HG03139 (cell line): Measurements from ENCODE around the gene ANGEL1.
A peak's percentile ranks its signal among the peaks of the same experiment; 100 is the strongest.

Source experiments
- ATAC-seq: cut with Tn5 transposase; IDR thresholded peaks from one replicate; pipeline ENCODE4 v1.9.1; 2021; ENCODE audit not compliant: unreplicated experiment

Gene ANGEL1, protein sequence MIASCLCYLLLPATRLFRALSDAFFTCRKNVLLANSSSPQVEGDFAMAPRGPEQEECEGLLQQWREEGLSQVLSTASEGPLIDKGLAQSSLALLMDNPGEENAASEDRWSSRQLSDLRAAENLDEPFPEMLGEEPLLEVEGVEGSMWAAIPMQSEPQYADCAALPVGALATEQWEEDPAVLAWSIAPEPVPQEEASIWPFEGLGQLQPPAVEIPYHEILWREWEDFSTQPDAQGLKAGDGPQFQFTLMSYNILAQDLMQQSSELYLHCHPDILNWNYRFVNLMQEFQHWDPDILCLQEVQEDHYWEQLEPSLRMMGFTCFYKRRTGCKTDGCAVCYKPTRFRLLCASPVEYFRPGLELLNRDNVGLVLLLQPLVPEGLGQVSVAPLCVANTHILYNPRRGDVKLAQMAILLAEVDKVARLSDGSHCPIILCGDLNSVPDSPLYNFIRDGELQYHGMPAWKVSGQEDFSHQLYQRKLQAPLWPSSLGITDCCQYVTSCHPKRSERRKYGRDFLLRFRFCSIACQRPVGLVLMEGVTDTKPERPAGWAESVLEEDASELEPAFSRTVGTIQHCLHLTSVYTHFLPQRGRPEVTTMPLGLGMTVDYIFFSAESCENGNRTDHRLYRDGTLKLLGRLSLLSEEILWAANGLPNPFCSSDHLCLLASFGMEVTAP

DNA sequence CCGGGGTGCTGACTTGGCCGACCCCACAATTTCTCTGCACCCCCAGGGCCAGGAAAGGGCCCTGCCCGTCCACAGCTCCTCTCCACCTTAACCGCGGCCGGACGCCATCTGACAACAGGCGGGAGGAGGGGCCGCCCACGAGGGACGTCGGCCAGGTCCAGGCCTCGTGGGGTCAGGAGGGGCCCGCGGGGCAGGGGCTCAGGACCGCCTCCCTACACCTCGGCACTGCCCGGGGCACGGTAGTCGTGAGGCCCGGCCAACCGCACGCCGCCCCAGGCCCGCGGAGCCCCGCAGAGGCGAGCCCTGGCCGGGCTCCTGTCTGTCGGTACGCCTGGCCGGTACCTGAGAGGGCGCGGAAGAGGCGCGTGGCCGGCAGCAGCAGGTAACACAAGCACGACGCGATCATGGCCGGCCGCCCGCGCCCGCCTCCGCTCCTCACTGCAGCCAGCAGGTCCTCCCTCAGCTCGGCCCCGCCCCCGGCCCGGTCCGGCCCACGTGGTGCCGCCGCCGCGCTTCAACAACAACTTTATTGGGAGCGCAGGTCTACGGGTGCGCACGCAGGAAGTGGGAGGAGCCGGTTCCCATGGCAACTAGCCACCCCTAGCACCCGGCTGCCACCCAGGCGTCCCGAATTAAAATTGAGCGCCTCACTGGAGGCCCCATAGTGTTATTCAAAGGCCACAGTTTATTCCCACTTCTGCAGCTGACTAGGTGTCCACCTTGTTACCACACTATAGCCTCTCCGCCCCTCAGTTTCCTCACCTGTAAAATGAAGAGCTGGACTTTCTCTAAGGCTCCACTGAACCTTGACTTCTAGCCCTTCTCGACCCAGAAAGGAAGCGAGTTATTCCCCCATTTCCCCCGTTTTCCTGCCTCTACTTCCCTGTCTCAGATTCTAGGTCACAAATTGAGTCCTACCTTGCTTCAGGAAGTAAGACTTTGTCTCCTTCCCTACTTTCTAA lies at the start of gene ANGEL1:
TSS of gene ANGEL1 (minus strand) at position 461 of the 962 bp plus-strand sequence. CDS start at position 406, 55 bp downstream.
- ATAC-seq = peak; percentile 81

DNA sequence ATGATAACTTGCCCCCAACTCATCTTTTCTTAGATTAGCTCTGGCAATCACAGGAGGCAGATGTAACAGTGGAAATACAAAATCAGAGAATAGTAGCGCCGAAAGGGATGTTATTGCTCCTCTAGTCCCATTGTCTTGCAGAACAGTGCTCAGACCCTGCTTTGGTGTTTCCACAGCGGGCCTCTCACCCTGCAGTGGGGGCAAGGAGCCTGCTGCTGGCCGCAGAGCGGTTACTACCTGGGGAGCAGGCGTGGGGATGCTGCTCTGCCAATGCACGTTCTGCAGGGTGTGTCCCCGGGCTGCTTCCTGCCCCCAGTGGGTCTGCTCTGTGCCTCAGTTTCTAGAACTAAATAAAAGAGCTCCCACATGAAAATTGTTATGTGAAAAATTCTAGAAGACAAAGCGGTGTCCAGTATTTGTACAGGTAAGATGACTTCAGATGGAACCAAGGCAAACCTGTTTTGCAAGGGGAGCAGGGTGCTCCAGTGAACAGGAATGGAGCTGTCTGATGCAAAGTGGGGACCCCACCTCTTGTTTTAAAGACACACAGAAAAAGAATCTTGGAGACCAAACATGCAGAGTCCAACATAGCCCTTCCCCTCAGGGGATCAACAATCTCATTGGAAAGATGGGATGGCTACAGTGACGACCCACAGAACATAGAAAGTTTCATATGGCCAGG lies 49.0 kb upstream of the ANGEL1 start:
- ATAC-seq = no peak

DNA sequence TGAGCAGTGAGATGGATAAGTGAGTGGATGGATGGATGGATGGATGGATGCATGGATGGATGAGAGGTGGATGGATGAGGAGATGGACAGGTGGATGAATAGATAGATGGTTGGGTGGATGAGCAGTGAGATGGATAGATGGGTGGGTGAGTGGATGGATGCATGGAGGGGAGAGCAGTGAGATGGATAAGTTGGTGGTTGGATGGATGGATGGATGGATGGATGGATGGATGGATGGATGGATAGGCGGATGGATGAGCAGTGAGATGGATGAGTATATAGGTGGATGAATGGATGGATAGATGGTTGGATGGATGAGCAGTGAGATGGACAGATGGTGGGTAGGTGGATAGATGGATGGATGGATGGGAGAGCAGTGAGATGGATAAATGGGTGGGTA lies 44.1 kb upstream of the ANGEL1 start:
- ATAC-seq = no peak

DNA sequence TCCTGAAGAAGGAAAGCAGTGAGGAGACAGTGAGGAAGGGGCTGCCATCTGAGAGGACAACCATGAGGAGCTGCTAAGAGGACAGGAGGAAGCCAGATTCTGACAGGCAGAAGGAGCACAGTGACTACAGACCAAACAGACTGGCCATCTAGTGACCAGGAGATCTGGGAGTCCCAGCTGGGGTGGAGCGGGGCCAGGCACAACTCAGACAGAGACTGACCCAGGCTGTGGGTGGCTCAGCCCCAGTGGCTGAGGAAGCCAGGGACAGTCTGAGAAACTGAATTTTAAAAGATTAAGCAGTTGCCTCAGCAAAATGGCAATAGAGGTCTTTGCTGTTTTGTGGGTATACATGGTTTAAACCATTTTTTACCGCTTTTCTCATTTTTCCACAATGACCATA lies 42.4 kb upstream of the ANGEL1 start:
- no peak for ATAC-seq

DNA sequence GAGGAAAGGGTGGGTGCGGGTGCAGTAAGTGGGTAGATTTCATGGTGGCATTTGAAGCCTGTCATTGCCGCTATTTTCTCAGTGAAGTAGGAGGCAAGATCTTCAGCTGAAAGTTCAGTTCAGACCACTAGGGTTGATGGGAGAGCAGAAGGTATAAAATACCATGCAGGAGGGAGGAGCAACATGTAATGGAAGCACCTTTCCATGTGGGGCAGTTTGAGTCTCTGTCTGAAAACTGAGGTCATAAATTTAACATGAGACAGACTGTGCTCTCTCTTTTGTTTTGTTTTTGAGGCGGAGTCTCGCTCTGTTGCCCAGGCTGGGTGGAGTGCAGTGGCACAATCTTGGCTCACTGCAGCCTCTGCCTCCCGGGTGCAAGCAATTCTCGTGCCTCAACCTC lies 36.2 kb upstream of the ANGEL1 start:
- ATAC-seq = no peak

DNA sequence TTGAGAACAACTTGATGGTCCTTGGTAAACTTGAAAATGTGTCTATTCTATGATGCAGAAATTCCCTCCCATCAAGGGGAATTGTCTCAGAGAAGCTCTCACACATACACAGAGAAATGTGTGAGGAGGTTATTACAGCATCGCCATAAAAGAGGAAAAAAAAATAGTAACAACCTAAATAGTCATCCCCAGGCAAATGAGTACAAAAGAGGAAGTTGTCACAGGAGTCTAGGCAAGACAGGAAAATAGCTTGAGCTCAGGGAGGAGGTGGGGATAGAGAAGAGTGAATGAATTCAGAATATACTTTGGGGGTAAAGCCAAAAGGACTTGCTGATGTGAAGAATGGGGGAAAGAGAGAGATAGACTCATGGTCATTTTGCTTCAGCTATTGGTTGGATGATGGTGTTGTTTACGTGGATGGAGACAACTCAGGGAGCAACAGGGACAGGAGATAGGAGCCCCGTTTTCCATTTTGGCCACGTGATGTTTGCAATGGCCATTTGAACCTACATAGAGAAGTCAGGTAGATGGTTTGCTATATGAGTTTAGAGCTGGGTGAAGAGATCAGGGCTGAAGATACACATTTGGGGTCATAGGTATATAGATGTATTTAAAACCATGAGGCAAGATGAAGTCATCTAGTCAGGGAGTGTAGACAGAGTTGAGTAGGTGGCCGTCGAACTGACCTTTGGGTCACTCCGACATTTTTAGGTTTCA lies 33.8 kb upstream of the ANGEL1 start:
- ATAC-seq = no peak

DNA sequence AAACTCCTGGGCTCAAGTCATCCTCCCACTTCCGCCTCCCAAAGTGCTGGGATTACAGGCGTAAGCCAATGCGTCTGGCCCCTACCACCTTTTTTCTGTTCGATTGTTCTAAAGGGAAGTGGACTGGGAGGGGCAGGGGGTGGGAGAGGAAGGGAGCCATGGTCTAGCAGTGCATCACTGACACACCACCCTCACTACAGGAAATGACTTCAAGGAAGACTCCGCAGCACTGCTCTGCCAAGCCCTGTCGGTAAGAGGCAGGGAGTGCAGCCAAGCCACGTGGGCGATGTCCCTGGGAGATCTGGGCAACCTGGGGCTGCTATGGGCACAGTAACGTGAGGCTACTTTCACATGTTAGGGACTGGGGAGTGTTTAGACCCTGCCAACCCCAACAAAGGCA lies 31.5 kb upstream of the ANGEL1 start:
- ATAC-seq = no peak

DNA sequence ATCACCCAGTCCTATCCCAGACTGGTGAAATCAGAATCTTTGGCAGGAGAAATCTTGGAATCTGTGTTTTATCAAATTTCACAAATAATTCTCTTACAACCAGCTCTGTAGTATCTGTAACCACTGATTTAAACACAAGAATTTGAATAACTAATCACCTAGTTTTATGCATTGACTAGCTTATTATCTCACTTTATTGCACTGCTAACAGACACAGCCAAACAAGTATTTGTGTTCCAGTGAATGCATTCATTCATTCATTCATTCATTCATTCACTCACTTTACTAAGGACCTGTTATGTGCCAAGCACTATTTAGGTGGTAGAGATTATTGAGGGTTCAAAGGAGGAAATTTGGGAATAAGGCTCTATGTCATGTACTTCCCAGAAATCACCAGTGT lies 29.7 kb upstream of the ANGEL1 start:
- no peak for ATAC-seq

DNA sequence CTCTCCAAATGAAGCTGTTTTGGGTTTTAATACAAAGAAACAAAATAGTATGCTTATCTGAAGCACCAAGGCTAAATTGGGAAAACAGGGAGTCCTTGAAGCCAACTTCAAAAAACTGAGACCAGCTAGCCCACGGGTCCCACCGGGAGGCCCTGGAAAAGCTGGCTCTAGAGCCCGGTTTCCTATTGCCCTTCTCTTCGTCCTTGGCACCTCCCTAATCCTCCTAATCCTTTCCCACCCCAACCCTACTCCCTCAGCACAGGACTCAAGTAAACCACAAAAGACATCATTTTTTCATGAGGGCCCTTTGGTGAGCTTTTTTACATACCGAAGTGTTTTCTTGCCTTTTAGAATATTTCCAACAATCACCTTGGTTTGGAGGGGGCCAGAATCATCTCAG lies 24.8 kb upstream of the ANGEL1 start:
- no peak for ATAC-seq

DNA sequence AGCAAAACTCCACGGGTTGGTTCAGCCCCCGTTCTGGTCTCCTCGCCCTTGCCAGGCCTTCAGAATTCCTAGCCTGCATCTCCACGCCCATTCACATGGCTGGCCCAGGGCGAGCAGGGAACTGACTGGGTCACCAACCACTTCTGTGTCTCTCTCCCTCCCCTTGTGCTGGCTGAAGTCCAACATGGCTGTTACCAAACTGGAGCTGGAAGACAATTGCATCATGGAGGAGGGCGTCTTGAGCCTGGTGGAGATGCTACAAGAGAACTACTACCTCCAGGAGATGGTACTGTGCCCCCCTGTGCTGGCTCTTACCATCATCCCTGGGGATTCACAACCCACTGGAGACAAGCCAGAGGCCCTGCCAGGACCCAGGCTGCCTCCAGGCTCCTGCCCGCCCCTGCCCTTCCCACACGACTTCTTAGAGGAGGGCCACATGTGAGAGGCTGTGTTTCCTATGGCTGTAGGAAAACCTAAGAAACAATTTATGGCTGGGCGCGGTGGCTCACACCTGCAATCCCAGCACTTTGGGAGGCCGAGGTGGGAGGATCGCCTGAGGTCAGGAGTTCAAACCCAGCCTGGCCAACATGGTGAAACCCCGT lies 23.4 kb upstream of the ANGEL1 start:
- no peak for ATAC-seq

DNA sequence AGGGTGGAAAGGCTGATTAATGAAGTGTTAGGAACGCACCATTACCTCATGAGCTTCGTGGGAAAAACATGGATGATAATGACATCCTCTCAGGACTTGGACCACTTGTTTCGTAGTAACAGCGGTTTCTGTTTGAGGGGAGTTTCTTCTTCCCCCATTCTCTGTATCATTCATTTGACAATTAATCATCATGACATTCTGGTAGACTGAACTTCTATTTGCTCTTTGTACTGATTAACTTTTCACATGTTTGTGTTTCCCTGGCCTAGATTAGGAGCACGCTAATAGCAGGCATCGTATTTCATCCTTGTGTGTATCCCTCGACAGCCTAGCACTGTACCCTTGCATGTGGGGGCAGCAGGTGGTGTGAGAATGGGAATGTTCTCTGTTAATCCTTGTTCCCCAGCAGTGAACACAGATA lies 21.6 kb upstream of the ANGEL1 start:
- ATAC-seq = no peak

DNA sequence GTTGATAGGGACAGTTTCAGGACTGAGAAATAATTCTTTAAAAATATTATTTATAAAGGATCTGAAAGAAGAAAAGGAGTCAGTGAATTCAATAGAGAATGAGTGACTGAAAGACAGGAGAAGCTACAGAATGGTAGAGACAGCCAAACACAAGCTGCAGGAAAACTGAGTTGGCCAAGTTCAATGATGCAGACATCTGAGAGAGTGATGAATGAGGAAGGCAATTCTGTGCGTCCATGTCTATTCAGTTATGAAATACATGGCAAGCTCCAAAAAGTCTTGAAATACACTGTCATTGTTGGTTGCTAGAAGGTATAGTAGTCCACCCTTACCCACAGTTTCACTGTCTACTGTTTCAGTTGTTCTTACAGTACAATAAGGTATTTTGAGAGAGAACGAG lies 20.3 kb upstream of the ANGEL1 start:
- ATAC-seq = no peak

DNA sequence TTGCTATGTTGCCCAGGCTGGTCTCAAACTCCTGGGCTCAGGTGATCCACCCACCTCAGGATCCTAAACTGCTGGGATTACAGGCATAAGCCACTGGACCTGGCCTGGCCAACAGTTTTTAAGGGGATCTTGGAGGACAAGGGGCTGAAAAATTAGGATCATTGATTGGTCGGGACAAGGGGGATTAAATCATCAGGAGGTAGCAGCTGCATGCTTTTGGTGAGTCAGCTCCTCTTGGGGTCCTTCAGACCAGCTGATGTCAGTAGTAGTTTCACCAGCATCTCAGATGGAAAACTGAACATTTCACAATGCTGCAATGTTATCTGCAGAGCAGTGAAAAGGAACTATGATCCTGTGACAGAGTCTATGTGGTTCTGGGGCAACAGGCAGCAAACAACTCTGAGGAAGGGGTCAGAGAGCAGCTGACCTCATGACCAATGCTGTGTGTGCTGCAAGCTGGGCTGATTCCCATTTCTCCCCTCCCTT lies 19.9 kb upstream of the ANGEL1 start:
- ATAC-seq = no peak

DNA sequence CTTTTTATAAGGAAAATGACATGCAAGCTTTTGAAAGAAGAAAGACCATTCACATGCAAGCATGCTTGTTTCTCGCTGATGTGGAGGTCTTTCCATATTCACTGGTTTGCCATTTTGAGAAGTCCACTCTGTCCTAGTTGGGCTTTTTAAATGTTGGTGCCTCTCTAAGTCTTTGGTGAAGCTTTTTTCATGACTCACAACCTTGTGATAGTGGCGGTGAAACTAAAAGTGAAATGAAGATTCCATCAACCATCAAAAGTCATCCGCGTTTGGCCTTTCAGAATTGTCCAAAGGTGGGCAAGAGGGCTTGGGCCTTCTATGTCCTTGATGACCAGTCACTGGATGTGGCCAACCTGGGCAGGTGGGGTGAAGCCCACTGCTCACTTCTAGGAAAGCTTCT lies 17.9 kb upstream of the ANGEL1 start:
- ATAC-seq = no peak

DNA sequence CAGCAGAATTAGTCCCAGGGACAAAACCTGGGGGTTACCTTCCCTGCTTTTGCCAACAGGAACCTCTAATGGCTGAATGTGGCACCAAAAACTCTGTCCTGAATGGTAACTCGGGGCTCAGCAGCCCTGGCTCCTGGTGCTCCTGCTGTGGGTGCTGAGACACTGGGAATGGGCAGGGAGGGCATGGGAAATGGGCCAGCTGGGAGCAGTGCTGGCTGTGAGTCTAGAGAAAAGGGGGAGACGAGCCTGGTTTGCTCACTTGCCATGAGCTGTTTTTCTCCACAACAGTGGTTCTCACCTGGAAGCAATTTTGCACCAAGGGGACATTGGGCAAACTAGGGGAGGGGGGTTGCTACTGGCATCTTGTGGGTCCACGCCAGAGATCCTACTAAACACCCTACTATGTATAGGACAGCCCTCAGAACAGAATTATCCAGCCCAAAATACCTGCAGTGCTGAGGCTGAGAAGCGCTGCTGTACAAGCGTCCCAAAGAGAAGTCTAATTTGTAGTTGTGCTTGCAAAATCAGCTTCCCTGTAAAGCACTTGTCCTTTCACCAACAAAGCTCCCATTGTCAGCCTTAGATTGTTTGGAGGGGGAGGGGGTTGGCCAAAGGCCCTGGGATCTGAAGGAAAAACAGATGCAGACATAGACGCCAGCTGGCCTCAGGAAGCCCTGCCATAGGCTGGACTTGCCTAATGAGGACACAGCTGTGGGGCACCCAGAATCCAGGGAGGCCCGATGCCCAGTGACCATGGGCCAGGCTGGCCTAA lies 17.2 kb upstream of the ANGEL1 start:
- ATAC-seq = no peak

DNA sequence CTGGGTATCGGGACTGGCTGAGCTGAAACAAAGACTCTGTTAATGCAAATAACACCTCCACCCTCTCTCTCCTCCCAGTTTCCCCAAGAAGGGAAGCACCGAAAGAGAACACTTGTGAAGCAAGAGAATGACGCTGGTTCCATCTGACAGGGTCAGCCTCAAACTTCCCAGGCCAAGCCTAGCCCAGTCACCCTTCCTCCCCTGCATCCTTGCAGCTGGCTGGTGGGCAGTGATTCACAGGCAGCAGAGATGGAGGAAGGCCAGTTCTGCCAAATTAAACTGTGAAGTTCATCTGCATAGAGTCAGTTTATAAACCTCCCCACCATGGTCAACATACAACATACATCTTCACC lies 16.3 kb upstream of the ANGEL1 start:
- ATAC-seq = no peak

DNA sequence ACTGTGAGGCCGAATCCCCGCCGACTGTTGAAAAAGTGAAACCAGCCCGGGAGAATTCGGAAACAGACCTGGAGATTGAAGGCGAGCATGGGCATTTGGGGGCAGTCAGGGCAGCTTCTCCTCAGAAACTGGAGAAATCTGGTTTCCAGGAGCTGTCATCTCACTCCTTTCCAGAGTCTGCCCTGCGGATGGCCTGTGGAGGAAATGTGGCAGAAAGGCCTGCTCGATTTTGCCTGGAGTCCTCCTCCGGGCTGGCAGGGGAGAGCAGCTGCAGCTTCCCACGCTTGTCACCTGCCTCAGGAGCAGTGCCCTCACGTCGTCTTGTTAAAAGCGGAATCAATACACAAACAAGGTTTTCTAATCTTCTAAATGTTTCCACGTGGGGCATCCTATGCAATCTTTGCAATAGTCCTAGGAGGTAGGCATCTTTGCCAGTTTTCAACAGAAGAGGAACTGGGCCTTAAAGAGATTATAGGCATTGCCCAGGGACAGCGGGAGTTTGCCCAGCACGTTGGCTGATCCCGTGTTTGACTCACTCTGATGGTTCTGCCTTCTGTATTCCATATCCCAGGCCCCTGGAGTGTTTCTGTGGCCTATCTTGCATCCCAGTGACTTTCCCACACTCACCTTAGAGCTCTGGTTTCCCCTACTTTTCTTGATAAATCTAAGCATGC lies 15.8 kb upstream of the ANGEL1 start:
- ATAC-seq = no peak

DNA sequence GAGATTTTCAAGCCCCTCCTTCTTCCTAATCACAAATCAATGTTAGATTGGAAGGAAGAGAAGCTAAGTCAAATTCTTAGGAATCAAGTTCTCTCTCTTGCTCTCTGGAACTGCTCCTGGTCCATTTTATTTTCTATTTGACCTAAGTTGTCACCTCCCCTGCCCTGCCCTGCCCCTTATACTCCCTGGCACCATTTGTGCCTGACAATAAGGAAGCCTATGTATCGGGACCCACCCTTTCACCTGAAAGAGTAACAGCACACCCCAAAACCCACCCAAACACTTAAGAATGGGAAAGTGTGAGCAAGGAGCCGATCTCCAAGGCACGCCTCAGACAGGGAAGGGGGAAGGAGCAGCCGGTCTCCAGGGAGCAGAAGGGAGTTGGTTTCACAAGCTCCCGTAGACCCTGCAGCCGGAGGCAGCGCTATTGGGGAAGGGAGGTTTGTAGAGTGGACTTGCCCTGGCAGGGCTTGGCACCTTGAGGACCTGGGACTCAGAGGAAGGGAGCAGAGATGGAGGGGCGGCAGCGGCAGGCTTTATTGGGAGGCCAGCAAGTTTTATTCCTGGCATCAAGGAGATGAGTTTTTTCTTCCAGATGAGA lies 15.1 kb upstream of the ANGEL1 start:
- no peak for ATAC-seq
